Measurements from ENCODE around the gene TAS1R1.

GRCh38 chr1:6509919-6510291 lies 45.2 kb upstream of the TAS1R1 start:
- TF ChIP-seq SIN3A (IDR thresholded peaks at IDR 0.05; ENCODE audit: borderline replicate concordance, insufficient read depth, low read depth, low read length) (no peak), CTCF (IDR thresholded peaks at IDR 0.05) (no peak)

All from Panc1 (cell line).